ENCODE measurements around the gene SPAG7. TPM values are rescaled to one million over a fixed set of nuclear protein-coding genes. Genes with fewer than 3 reads are reported as not detected.
A peak's percentile ranks its signal among the peaks of the same experiment; 100 is the strongest.
"Not testable (repeated sequence)": the region's sequence is repeated elsewhere in the genome, so short reads cannot be mapped to it uniquely, and the experiment has no call there.

SPAG7 gene
- total RNA-seq, 6 experiments from 2014 or later, result 59.4 to 76.9 (median 65.6) TPM

DNA sequence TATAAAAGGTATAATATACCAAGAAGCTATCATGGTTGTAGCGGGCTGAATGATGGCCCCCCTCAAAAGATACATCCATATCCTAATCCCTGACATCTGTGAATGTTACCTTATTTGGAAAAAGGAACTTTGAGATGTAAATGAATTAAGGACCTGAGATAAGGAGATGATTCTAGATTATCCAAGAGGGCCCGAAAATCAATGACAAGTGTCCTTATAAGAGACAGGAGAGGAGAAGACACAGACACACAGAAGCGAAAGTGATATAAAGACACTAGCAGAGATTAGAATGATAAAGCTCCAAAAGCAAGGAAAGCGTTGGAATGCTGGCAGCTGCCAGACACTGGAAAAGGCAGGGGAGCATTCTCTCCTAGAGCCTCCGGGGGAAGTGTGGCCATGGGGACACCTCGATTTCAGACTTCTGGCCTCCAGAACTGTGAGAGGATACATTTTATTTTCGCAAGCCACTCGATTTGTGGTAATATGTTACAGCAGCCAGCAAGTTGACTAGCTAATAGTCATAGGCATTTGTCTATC lies 48.0 kb downstream of the SPAG7 start:
- H3K9me3 Mint-ChIP-seq, result no peaks in the 10 kb centered on the region
- peaks cover 1% of the 10 kb centered on the region; the same call in 1 of the 2 replicates for H3K27me3 Mint-ChIP-seq (ENCODE audit: insufficient read depth)
- peaks cover 10% of the 10 kb centered on the region for H3K4me1 Mint-ChIP-seq (ENCODE audit: low read depth)
- TF ChIP-seq, protein P1, sequence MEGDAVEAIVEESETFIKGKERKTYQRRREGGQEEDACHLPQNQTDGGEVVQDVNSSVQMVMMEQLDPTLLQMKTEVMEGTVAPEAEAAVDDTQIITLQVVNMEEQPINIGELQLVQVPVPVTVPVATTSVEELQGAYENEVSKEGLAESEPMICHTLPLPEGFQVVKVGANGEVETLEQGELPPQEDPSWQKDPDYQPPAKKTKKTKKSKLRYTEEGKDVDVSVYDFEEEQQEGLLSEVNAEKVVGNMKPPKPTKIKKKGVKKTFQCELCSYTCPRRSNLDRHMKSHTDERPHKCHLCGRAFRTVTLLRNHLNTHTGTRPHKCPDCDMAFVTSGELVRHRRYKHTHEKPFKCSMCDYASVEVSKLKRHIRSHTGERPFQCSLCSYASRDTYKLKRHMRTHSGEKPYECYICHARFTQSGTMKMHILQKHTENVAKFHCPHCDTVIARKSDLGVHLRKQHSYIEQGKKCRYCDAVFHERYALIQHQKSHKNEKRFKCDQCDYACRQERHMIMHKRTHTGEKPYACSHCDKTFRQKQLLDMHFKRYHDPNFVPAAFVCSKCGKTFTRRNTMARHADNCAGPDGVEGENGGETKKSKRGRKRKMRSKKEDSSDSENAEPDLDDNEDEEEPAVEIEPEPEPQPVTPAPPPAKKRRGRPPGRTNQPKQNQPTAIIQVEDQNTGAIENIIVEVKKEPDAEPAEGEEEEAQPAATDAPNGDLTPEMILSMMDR (IDR thresholded peaks at IDR 0.05), result no peak
- H3K36me3 Mint-ChIP-seq (ENCODE audit: low read depth), result no peaks in the 10 kb centered on the region
- DNase-seq, result no peak
- H3K27ac Mint-ChIP-seq, result no peak overlapping the region
- peak overlapping the region; percentile 33 for H3K4me3 Mint-ChIP-seq

DNA sequence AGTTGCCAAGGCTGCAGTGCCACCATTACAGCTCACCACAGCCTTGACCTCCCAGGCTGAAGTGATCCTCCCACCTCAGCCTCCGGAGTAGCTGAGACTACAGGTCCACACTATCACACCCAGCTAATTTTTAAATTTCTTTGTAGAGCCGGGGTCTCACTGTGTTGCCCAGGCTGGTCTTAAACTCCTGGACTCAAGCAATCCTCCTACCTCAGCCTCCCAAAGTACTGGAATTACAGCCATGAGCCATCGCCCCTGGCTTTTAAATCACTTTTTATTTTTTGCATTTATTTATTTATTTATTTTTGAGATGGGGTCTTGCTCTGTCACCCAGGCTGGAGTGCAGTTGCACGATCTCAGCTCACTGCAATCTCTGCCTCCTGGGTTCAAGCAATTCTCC lies 53.1 kb downstream of the SPAG7 start:
- not testable (repeated sequence) for DNase-seq; H3K27me3 Mint-ChIP-seq (ENCODE audit: insufficient read depth); H3K4me3 Mint-ChIP-seq; H3K27ac Mint-ChIP-seq; H3K36me3 Mint-ChIP-seq (ENCODE audit: low read depth); H3K4me1 Mint-ChIP-seq (ENCODE audit: low read depth); H3K9me3 Mint-ChIP-seq

DNA sequence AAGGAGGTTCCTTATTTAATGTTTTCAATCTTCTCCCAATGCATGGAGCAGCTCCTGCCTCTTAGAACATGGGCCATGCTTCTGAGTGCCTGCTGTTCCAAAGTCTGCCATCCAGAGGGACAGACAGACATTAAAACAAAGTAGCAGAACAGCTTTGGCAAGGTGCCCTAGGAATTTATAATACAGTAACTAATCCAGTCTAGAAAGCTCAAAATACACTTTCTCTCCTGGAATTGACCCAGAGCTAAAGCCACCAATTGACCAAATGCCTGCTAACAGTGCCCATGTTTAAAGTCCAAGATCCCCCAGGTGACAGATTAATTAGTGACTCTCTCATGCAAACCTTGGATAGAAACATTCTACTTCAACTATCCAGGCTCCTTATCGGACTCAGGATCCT lies 53.6 kb downstream of the SPAG7 start:
- no peak overlapping the region for H3K27ac Mint-ChIP-seq
- TF ChIP-seq, protein P1 (IDR thresholded peaks at IDR 0.05), result no peak
- no peaks in the 10 kb centered on the region for H3K9me3 Mint-ChIP-seq
- H3K27me3 Mint-ChIP-seq (ENCODE audit: insufficient read depth), result no peaks in the 10 kb centered on the region; the same call in 1 of the 2 replicates
- DNase-seq, result peak; percentile 16
- no peaks in the 10 kb centered on the region for H3K4me1 Mint-ChIP-seq (ENCODE audit: low read depth)
- no peaks in the 10 kb centered on the region for H3K36me3 Mint-ChIP-seq (ENCODE audit: low read depth)
- no peak overlapping the region for H3K4me3 Mint-ChIP-seq

Small RNA genes lying within 50 kb of the gene (microRNA-seq; reads per million reads assigned to microRNA genes)
- gene MIR6864 (not detected), gene MIR6865 (not detected)

Other genes starting within 250 kb of the SPAG7 start
- 10 to 100 TPM; 15.3 to 19.1 (median 17.4) TPM for gene MED11, start 236.4 kb downstream of the SPAG7 start, total RNA-seq (2021; fragmentation: NEBNext Ultra II Directional; extraction: Animal tissue kit (Norgen Biotek cat#: 25700))
- gene ZMYND15, start 228.0 kb downstream of the SPAG7 start, total RNA-seq (2021; fragmentation: NEBNext Ultra II Directional; extraction: Animal tissue kit (Norgen Biotek cat#: 25700)), result not detected
- under 1 TPM; 0.31 to 0.92 (median 0.62) TPM for gene CXCL16, start 227.9 kb downstream of the SPAG7 start, total RNA-seq (2021; fragmentation: NEBNext Ultra II Directional; extraction: Animal tissue kit (Norgen Biotek cat#: 25700))
- not detected for gene TM4SF5, start 195.9 kb downstream of the SPAG7 start, total RNA-seq (2021; fragmentation: NEBNext Ultra II Directional; extraction: Animal tissue kit (Norgen Biotek cat#: 25700))
- gene VMO1, start 181.5 kb downstream of the SPAG7 start, total RNA-seq (2021; fragmentation: NEBNext Ultra II Directional; extraction: Animal tissue kit (Norgen Biotek cat#: 25700)), result under 1 TPM in 3 of 6 experiments, not detected in 3; 0.23 to 0.34 (median 0.31) TPM
- gene GLTPD2, start 178.9 kb downstream of the SPAG7 start, total RNA-seq (2021; fragmentation: NEBNext Ultra II Directional; extraction: Animal tissue kit (Norgen Biotek cat#: 25700)), result not detected
- 100 to 1,000 TPM; 216 to 280 (median 237) TPM for gene PSMB6, start 171.7 kb downstream of the SPAG7 start, total RNA-seq (2021; fragmentation: NEBNext Ultra II Directional; extraction: Animal tissue kit (Norgen Biotek cat#: 25700))
- gene PLD2, start 160.7 kb downstream of the SPAG7 start, total RNA-seq (2021; fragmentation: NEBNext Ultra II Directional; extraction: Animal tissue kit (Norgen Biotek cat#: 25700)), result 10 to 100 TPM; 14.9 to 21.8 (median 19.4) TPM
- 10 to 100 TPM; 68.5 to 82.4 (median 71.6) TPM for gene MINK1, start 134.5 kb downstream of the SPAG7 start, total RNA-seq (2021; fragmentation: NEBNext Ultra II Directional; extraction: Animal tissue kit (Norgen Biotek cat#: 25700))
- gene C17orf107, start 68.3 kb downstream of the SPAG7 start, total RNA-seq (2021; fragmentation: NEBNext Ultra II Directional; extraction: Animal tissue kit (Norgen Biotek cat#: 25700)), result 1 to 10 TPM in 4 of 6 experiments, under 1 TPM in 2; 0.95 to 1.6 (median 1.4) TPM
- under 1 TPM in 3 of 6 experiments, not detected in 3; 0.07 to 0.15 (median 0.07) TPM for gene CHRNE, start 64.7 kb downstream of the SPAG7 start, total RNA-seq (2021; fragmentation: NEBNext Ultra II Directional; extraction: Animal tissue kit (Norgen Biotek cat#: 25700))
- not detected for gene GP1BA, start 35.5 kb downstream of the SPAG7 start, total RNA-seq (2021; fragmentation: NEBNext Ultra II Directional; extraction: Animal tissue kit (Norgen Biotek cat#: 25700))
- 10 to 100 TPM; 61.9 to 78.6 (median 64.4) TPM for gene SLC25A11, start 27.8 kb downstream of the SPAG7 start, total RNA-seq (2021; fragmentation: NEBNext Ultra II Directional; extraction: Animal tissue kit (Norgen Biotek cat#: 25700))
- gene RNF167, start 27.5 kb downstream of the SPAG7 start, total RNA-seq (2021; fragmentation: NEBNext Ultra II Directional; extraction: Animal tissue kit (Norgen Biotek cat#: 25700)), result 100 to 1,000 TPM in 3 of 6 experiments, 10 to 100 TPM in 3; 88.3 to 122 (median 97.6) TPM
- 1,000 to 10,000 TPM; 1,630 to 1,970 (median 1,832) TPM for gene PFN1, start 19.3 kb downstream of the SPAG7 start, total RNA-seq (2021; fragmentation: NEBNext Ultra II Directional; extraction: Animal tissue kit (Norgen Biotek cat#: 25700))
- 1 to 10 TPM; 1.9 to 4.6 (median 3.2) TPM for gene ENO3, start 16.7 kb downstream of the SPAG7 start, total RNA-seq (2021; fragmentation: NEBNext Ultra II Directional; extraction: Animal tissue kit (Norgen Biotek cat#: 25700))
- gene CAMTA2, start 19.9 kb upstream of the SPAG7 start, total RNA-seq (2021; fragmentation: NEBNext Ultra II Directional; extraction: Animal tissue kit (Norgen Biotek cat#: 25700)), result 10 to 100 TPM; 48.9 to 60.8 (median 54.1) TPM
- 1 to 10 TPM in 4 of 6 experiments, under 1 TPM in 2; 0.66 to 1.5 (median 1.0) TPM for gene INCA1, start 29.7 kb upstream of the SPAG7 start, total RNA-seq (2021; fragmentation: NEBNext Ultra II Directional; extraction: Animal tissue kit (Norgen Biotek cat#: 25700))
- 100 to 1,000 TPM; 174 to 200 (median 178) TPM for gene KIF1C, start 30.1 kb upstream of the SPAG7 start, total RNA-seq (2021; fragmentation: NEBNext Ultra II Directional; extraction: Animal tissue kit (Norgen Biotek cat#: 25700))
- gene SLC52A1, start 67.6 kb upstream of the SPAG7 start, total RNA-seq (2021; fragmentation: NEBNext Ultra II Directional; extraction: Animal tissue kit (Norgen Biotek cat#: 25700)), result under 1 TPM in 1 of 6 experiments, not detected in 5; 0.12 TPM
- gene ZFP3, start 110.7 kb upstream of the SPAG7 start, total RNA-seq (2021; fragmentation: NEBNext Ultra II Directional; extraction: Animal tissue kit (Norgen Biotek cat#: 25700)), result under 1 TPM in 5 of 6 experiments, not detected in 1; 0.09 to 0.19 (median 0.13) TPM
- gene ZNF232, start 144.1 kb upstream of the SPAG7 start, total RNA-seq (2021; fragmentation: NEBNext Ultra II Directional; extraction: Animal tissue kit (Norgen Biotek cat#: 25700)), result 1 to 10 TPM; 3.5 to 4.9 (median 3.8) TPM
- under 1 TPM; 0.05 to 0.19 (median 0.10) TPM for gene USP6, start 148.2 kb upstream of the SPAG7 start, total RNA-seq (2021; fragmentation: NEBNext Ultra II Directional; extraction: Animal tissue kit (Norgen Biotek cat#: 25700))
- gene ZNF594, start 224.1 kb upstream of the SPAG7 start, total RNA-seq (2021; fragmentation: NEBNext Ultra II Directional; extraction: Animal tissue kit (Norgen Biotek cat#: 25700)), result 1 to 10 TPM; 3.3 to 5.1 (median 4.6) TPM